Sigmoid colon (tissue), 7 donors: ENCODE measurements around the gene CTNNA2. TPM values are rescaled to one million over a fixed set of nuclear protein-coding genes. Genes with fewer than 3 reads are reported as not detected.
A peak's percentile ranks its signal among the peaks of the same experiment; 100 is the strongest.

Experiments
- DNase-seq: peaks from one replicate; pipeline ENCODE4 v3.0.0-alpha.2; 2019
- H3K27ac ChIP-seq, 4 donors: fragments of 200-600 bp; sonication (generic); one replicate each; pipeline ENCODE4 v1.5.1; 2016 to 2019; ENCODE audit warnings: mild to moderate bottlenecking in 1 of 4
- H3K27me3 ChIP-seq, 3 donors: fragments of 200-600 bp; sonication (generic); one replicate each; pipeline ENCODE4 v1.5.1; 2019; ENCODE audit warnings: mild to moderate bottlenecking in 1 of 3
- H3K36me3 ChIP-seq, 4 donors: fragments of 200-600 bp; sonication (generic); one replicate each; pipeline ENCODE4 v1.5.1; 2016 to 2019
- H3K4me1 ChIP-seq, 4 donors: fragments of 200-600 bp; sonication (generic); one replicate each; pipeline ENCODE4 v1.5.1; 2017 to 2019
- H3K4me3 ChIP-seq, 4 donors: fragments of 200-600 bp; sonication (generic); one replicate each; pipeline ENCODE4 v1.5.1; 2017 to 2019; ENCODE audit warnings: mild to moderate bottlenecking in 2 of 4, moderate library complexity in 1 of 4
- H3K9me3 ChIP-seq, 4 donors: fragments of 200-600 bp in 3 of 4; sonication (generic) in 3 of 4; one replicate each; pipeline versions ENCODE4 v1.5.1 to v1.6.1; 2013 to 2019
- EP300 ChIP-seq, 4 donors: sonication (generic); formaldehyde crosslinking; IDR thresholded peaks; one replicate each; pipeline ENCODE4 v1.6.1; 2017; ENCODE audit warnings: antibody characterized with exemption in 4 of 4
- POLR2A ChIP-seq, 2 donors: fragments of 450-650 bp; IDR thresholded peaks; one replicate each; pipeline ENCODE4 v1.6.1; 2016; ENCODE audit warnings: antibody characterized with exemption in 2 of 2, mild to moderate bottlenecking in 2 of 2, moderate library complexity in 2 of 2
- POLR2AphosphoS5 ChIP-seq, 4 donors: sonication (generic); formaldehyde crosslinking; IDR thresholded peaks; one replicate each; pipeline ENCODE4 v1.6.1; 2017; ENCODE audit warnings: antibody characterized with exemption in 4 of 4
- WGBS, 2 donors: extraction: QIAGEN DNeasy Blood & Tissue Kit; methylation state at CpG; one replicate each; pipeline ENCODE4 v1.1.7; 2013; 5-methylcytosine and 5-hydroxymethylcytosine counted together
- intact Hi-C: fragments of 100-400 bp; cut with DNase I; formaldehyde crosslinking; loops from one replicate; pipeline ENCODE4 v1.15.1; 2023
- polyA plus RNA-seq, 3 donors: library from polyadenylated mRNA; stranded (reverse); fragments of 200-250 nt; gene quantifications; one replicate each; pipeline ENCODE4 v1.2.3, GENCODE V29; 2013
- total RNA-seq, 4 donors: library from RNA; depleted of rRNA; stranded (reverse); fragments of >200 nt; gene quantifications; one replicate each; pipeline ENCODE4 v1.1.0, GENCODE V29; 2016
- TF ChIP-seq, protein P1 (sequence below), 4 experiments: fragments of 450-650 bp in 3 of 4; fragments of 200-600 bp in 1 of 4; IDR thresholded peaks; one replicate each; pipeline ENCODE4 v1.5.1; 2016 to 2019; ENCODE audit warnings: antibody characterized with exemption in 4 of 4, mild to moderate bottlenecking in 3 of 4, moderate library complexity in 2 of 4
- donor health status: healthy with polysubstance abuse.
- donor health status: Bipolar disorder and iron deficiency.
- donor health status: healthy.

The CTNNA2 gene
- total and polyA plus RNA-seq, 7 donors = 1.4 to 8.6 (median 3.8) TPM; not detected in 2

DNA sequence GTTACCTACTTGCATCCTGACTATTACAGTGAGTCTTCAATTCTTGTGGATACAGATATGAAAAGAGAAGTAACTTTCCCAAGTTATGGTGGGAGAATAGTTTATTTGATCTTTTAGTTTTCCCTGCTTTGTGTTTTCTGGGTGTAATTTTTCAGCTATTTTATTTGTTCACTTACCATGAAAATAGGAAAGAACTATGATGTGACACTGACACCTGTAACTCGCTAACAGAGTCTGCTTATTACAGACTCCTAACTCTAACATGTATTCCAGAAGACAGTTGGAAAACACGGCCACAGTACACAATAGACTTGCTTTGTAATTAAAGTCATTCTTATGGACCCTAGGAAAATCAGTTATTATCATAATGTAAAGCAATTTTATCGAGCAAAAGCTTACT is 468.5 kb downstream of the CTNNA2 start:
- Histone ChIP-seq H3K36me3 (no peaks in the 10 kb centered on the region), H3K4me3 (no peak overlapping the region), H3K27me3 (no peaks in the 10 kb centered on the region), H3K4me1 (no peaks in the 10 kb centered on the region), H3K27ac (no peak overlapping the region), H3K9me3 (no peaks in the 10 kb centered on the region)
- intact Hi-C loops = no loop called here
- 78 to 83% methylated on average over 3 of the region's 3 CpGs for WGBS, 2 donors
- TF ChIP-seq, protein P1, sequence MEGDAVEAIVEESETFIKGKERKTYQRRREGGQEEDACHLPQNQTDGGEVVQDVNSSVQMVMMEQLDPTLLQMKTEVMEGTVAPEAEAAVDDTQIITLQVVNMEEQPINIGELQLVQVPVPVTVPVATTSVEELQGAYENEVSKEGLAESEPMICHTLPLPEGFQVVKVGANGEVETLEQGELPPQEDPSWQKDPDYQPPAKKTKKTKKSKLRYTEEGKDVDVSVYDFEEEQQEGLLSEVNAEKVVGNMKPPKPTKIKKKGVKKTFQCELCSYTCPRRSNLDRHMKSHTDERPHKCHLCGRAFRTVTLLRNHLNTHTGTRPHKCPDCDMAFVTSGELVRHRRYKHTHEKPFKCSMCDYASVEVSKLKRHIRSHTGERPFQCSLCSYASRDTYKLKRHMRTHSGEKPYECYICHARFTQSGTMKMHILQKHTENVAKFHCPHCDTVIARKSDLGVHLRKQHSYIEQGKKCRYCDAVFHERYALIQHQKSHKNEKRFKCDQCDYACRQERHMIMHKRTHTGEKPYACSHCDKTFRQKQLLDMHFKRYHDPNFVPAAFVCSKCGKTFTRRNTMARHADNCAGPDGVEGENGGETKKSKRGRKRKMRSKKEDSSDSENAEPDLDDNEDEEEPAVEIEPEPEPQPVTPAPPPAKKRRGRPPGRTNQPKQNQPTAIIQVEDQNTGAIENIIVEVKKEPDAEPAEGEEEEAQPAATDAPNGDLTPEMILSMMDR (IDR thresholded peaks at IDR 0.05) = no peak
- TF ChIP-seq EP300 (IDR thresholded peaks at IDR 0.05) = no peak
- TF ChIP-seq POLR2A (IDR thresholded peaks at IDR 0.05) = no peak
- TF ChIP-seq POLR2AphosphoS5 (IDR thresholded peaks at IDR 0.05) = no peak
- no peak for DNase-seq

- Histone ChIP-seq H3K4me1 (no peaks in the 10 kb centered on the region), H3K4me3 (no peak overlapping the region), H3K36me3 (no peaks in the 10 kb centered on the region), H3K27me3 (no peaks in the 10 kb centered on the region), H3K9me3 (no peaks in the 10 kb centered on the region), H3K27ac (no peak overlapping the region)
- no peak for TF ChIP-seq POLR2A (IDR thresholded peaks at IDR 0.05)
- TF ChIP-seq, protein P1 (IDR thresholded peaks at IDR 0.05) = peak in 1 of 4 experiments; percentile 15
- 34 to 67% methylated on average over 4 of the region's 4 CpGs for WGBS, 2 donors
- intact Hi-C loops = no loop called here
- DNase-seq = no peak
These were observed 469.6 kb downstream of the CTNNA2 start for GRCh38 chr2:79982445-79982844.

DNA sequence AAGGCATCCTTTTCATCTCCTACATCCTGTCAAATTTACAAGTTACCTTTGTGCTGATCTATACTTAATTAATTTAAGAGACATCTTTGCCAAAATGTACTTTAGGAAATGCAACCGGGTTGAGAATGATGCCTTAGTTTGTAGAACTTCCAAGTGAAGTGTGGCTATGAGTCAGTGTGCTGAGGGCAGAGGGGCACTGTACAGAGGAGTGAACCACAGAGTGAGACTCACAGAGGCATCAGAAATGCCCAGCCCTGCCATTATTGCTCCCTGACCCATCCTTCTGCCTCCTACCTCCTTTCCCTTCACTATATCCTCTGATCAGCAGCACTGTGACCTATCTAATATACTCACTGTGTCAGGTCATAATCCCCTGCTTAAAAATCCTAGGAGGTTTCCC is 471.6 kb downstream of the CTNNA2 start:
- Histone ChIP-seq H3K27ac (no peak overlapping the region), H3K4me3 (no peak overlapping the region), H3K27me3 (no peaks in the 10 kb centered on the region), H3K36me3 (no peaks in the 10 kb centered on the region), H3K4me1 (no peaks in the 10 kb centered on the region), H3K9me3 (no peaks in the 10 kb centered on the region)
- DNase-seq = no peak
- TF ChIP-seq POLR2AphosphoS5 (IDR thresholded peaks at IDR 0.05) = no peak
- TF ChIP-seq, protein P1 (IDR thresholded peaks at IDR 0.05) = no peak
- TF ChIP-seq EP300 (IDR thresholded peaks at IDR 0.05) = no peak
- TF ChIP-seq POLR2A (IDR thresholded peaks at IDR 0.05) = no peak
- 89 to 90% methylated on average over 1 of the region's 1 CpG for WGBS, 2 donors
- intact Hi-C loops = no loop called here

- H3K4me1 ChIP-seq = no peaks in the 10 kb centered on the region
- H3K4me3 ChIP-seq = no peak overlapping the region
- no peaks in the 10 kb centered on the region for H3K9me3 ChIP-seq
- no peak for DNase-seq
- intact Hi-C loops = no loop called here
- WGBS, 2 donors = 86 to 94% methylated on average over 3 of the region's 3 CpGs
- H3K27me3 ChIP-seq = no peaks in the 10 kb centered on the region
- no peaks in the 10 kb centered on the region for H3K36me3 ChIP-seq
- no peak overlapping the region for H3K27ac ChIP-seq
- TF ChIP-seq, protein P1 (IDR thresholded peaks at IDR 0.05) = no peak
- TF ChIP-seq POLR2AphosphoS5 (IDR thresholded peaks at IDR 0.05) (no peak), POLR2A (IDR thresholded peaks at IDR 0.05) (no peak), EP300 (IDR thresholded peaks at IDR 0.05) (no peak)
These were observed 472.3 kb downstream of the CTNNA2 start for GRCh38 chr2:79985145-79985544.

GRCh38 chr2:79985571-79985970 is 472.7 kb downstream of the CTNNA2 start:
- Histone ChIP-seq H3K4me3 (no peak overlapping the region), H3K27ac (no peak overlapping the region), H3K9me3 (no peaks in the 10 kb centered on the region), H3K27me3 (no peaks in the 10 kb centered on the region), H3K36me3 (no peaks in the 10 kb centered on the region), H3K4me1 (no peaks in the 10 kb centered on the region)
- TF ChIP-seq POLR2AphosphoS5 (IDR thresholded peaks at IDR 0.05) = no peak
- no peak for TF ChIP-seq POLR2A (IDR thresholded peaks at IDR 0.05)
- TF ChIP-seq EP300 (IDR thresholded peaks at IDR 0.05) = no peak
- TF ChIP-seq, protein P1 (IDR thresholded peaks at IDR 0.05) = no peak
- intact Hi-C loops = no loop called here
- WGBS, 2 donors = 87 to 89% methylated on average over 2 of the region's 2 CpGs
- no peak for DNase-seq
